Upper lobe of left lung (tissue), 4 donors: Measurements from ENCODE around the gene GORASP1.

ENCODE experiments used
- EP300 ChIP-seq, 4 donors: sonication (generic); formaldehyde crosslinking; IDR thresholded peaks; one replicate each; pipeline ENCODE4 v1.5.1; 2017; ENCODE audit warnings: antibody characterized with exemption in 4 of 4, control low read depth in 2 of 4
- POLR2A ChIP-seq, 4 donors: fragments of 450-650 bp; IDR thresholded peaks; one replicate each; pipeline ENCODE4 v1.5.1; 2016 to 2017; ENCODE audit warnings: antibody characterized with exemption in 4 of 4, mild to moderate bottlenecking in 2 of 4
- POLR2AphosphoS5 ChIP-seq, 2 donors: sonication (generic); formaldehyde crosslinking; IDR thresholded peaks; one replicate each; pipeline ENCODE4 v1.5.1; 2017; ENCODE audit warnings: antibody characterized with exemption in 2 of 2
- TF ChIP-seq, protein P1 (sequence below), 6 experiments: fragments of 450-650 bp in 4 of 6; fragments of 200-600 bp in 2 of 6; sonication (generic) in 2 of 6; IDR thresholded peaks; one replicate each; pipeline ENCODE4 v1.5.1; 2016 to 2019; ENCODE audit warnings: antibody characterized with exemption in 6 of 6

DNA sequence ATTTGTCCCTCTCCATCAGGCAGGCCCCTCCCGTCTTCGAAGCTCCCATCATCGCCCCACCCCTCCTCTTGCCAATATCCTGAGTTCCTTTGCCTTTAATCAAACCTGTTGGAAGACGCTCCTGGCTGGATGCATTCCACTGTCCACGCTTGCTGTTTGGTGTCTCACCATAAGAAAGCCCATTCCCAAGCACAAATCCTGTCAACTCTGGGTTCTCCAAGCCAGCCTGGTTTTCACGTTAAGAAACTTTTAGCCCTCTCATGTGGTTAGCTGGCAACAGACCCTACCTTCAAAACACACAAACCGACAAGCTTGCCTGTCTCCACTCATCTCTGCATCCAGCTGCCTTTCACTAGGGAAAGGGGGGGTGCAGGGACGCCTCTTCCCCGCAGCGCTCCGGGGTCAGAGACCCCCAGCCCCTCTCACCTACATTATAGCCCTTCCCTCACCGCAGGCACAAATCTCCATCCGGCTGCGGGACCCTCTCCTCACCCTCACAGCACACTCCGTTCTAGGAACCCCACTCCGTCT is 1.1 kb downstream of the GORASP1 start:
- TF ChIP-seq, protein P1, sequence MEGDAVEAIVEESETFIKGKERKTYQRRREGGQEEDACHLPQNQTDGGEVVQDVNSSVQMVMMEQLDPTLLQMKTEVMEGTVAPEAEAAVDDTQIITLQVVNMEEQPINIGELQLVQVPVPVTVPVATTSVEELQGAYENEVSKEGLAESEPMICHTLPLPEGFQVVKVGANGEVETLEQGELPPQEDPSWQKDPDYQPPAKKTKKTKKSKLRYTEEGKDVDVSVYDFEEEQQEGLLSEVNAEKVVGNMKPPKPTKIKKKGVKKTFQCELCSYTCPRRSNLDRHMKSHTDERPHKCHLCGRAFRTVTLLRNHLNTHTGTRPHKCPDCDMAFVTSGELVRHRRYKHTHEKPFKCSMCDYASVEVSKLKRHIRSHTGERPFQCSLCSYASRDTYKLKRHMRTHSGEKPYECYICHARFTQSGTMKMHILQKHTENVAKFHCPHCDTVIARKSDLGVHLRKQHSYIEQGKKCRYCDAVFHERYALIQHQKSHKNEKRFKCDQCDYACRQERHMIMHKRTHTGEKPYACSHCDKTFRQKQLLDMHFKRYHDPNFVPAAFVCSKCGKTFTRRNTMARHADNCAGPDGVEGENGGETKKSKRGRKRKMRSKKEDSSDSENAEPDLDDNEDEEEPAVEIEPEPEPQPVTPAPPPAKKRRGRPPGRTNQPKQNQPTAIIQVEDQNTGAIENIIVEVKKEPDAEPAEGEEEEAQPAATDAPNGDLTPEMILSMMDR (IDR thresholded peaks at IDR 0.05): no peak
- TF ChIP-seq POLR2A (IDR thresholded peaks at IDR 0.05) (no peak), POLR2AphosphoS5 (IDR thresholded peaks at IDR 0.05) (no peak), EP300 (IDR thresholded peaks at IDR 0.05) (no peak)
